Hematopoietic multipotent progenitor cell (in vitro differentiated cells): ENCODE results near the gene UBE2G2. TPM values are rescaled to one million over a fixed set of nuclear protein-coding genes. Genes with fewer than 3 reads are reported as not detected.

Experiments
- DNase-seq, 3 donors: peaks; one replicate each; pipeline ENCODE4 v3.0.0-alpha.2; 2011 to 2015; ENCODE audit warnings: low read depth in 2 of 3, low spot score in 2 of 3
- total RNA-seq: library from RNA; depleted of rRNA; stranded (reverse); fragments of >200 nt; gene quantifications from one replicate; pipeline ENCODE4 v1.2.3, GENCODE V29; 2012

The UBE2G2 gene
- total RNA-seq, 1 donor: 107 TPM

DNA sequence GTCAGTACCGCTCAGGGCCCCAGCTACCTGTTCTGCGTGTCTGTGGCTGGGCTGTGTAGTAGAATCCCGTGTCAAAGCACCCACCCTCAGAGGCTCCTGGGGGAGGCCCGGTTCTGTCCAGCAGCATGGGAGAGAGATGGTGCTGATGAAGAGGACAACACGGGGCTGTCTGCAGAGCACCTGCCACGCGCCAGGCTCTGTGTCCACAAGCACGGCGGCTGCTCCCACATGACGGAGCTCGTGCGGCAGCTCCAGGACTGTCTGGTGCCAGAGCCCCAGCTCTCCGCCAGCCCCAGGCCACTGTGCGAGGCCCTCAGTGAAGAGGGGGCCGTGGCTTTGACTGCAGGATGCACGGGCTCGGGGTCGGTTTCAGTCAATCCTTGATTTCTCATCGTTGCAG, 48.3 kb downstream of the UBE2G2 start:
- DNase-seq: no peak

DNA sequence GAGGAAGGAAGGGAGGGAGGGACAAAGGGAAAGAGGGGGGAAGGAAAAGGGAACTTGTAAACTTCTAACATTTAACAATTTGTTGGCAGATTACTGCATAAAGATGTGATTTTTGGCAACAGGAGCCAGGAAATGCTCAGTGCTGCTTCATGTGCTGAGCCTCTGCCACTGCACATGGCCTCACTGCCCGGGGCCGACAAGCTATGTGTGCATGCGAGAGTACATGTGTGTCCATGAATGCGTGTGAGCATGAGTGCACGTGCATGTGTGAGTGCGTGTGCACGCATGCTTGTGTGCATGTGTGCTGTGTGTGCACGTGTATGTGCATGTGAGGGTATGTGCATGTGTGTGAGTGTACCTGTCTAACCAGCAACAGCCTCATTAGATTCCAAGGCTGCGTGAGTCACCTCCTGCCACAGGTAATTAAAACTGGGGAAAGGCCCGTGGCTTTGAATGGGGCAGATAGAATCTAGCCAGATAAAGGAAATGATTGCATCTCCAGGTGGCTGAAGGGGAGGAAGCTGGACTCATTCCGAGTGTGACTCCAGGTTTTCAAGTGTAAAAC, 48.9 kb downstream of the UBE2G2 start:
- DNase-seq: no peak

DNA sequence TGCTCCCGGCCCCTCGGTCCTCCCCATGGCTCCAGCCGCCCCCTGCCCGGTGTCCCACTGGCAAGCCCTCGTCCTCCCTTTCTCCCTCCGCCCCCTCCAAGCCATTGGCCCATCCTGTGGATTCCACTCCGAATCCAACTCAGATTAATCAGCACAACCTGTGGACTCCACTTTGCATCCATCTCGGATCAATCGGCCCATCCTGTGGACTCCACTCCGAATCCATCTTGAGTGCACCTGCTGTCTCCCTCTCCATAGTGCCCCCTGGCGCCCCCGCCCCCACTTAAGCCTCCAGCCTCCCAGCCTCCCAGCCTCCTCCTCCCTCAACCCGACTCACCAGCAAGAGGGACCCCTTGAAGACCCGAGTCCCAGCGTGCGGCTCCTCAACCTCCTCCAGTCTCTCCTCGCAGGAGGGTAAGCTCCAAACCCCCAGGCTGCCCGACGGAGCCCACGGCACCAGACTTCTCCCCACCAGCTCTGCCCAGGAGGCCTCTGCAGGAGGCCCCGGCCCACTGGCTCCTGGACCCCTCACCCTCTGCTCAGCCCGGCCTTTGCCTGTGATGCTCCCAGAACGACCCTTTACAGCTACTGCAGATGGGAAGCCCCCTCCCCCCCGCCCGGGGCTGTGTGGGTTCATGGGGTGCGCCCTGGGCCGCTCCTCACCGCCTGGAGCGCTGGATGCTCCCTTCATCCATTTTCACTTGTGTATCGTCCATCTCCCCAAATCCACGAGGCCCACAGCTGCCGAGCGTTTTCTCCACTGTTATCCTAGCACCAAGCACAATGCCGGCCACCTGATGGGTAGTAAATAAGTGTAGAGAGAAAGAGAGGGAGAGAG, 49.6 kb downstream of the UBE2G2 start:
- DNase-seq: no peak

GRCh38 chr21:44751186-44751798, 50.3 kb downstream of the UBE2G2 start:
- no peak for DNase-seq

- DNase-seq: no peak
Observed at GRCh38 chr21:44750675-44751025, 51.0 kb downstream of the UBE2G2 start.

GRCh38 chr21:44749759-44750674, 51.6 kb downstream of the UBE2G2 start:
- no peak for DNase-seq

DNA sequence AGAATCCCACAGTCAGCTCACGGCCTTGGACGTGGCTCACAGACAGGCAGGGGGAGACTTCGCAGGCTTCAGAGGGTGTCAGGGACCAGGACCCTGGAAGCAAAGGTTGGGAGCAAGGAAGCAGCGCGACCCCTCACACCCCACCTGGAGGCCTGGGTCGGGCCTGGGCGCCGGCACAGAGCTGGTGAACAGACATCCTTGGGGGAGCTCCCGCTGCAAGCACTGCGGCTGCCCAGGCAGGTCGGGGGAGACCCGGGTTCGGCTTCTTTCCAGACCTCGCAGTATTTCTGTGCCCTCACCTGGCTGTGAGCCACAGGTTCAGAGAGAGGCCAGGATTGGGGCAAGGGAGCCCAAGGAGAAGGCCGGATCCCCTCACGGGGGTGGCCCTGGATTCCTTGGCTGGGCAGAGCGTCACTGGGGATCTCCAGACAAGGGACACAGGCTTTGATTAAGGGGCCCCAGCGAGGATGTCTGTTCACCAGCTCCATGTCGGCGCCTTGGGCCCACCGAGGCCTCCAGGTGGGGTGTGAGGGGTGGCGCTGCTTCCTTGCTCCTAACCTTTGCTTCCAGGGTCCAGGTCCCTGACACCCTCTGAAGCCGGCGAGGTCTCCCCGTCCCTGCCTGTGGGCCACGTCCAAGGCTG, 52.4 kb downstream of the UBE2G2 start:
- DNase-seq: no peak

DNA sequence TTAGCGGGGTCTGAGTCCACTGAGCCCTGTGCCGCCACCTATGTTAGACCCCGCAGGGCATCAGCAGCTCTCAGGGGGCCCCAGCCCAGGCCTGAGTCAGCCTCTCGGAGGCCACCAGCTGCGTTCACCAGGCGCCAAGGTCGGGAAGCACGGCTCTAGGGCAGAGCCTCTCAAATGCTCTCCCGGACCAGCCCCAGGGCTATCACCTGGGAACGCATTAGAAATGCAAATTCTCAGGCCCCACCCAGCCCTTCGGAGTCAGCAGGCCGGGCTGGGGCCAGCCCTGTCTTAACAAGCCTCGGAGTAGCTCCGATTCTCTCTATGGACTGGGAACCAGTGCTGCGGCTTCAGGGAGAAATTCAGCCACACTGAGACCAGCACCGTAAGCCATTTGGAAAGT, 53.0 kb downstream of the UBE2G2 start:
- no peak for DNase-seq

DNA sequence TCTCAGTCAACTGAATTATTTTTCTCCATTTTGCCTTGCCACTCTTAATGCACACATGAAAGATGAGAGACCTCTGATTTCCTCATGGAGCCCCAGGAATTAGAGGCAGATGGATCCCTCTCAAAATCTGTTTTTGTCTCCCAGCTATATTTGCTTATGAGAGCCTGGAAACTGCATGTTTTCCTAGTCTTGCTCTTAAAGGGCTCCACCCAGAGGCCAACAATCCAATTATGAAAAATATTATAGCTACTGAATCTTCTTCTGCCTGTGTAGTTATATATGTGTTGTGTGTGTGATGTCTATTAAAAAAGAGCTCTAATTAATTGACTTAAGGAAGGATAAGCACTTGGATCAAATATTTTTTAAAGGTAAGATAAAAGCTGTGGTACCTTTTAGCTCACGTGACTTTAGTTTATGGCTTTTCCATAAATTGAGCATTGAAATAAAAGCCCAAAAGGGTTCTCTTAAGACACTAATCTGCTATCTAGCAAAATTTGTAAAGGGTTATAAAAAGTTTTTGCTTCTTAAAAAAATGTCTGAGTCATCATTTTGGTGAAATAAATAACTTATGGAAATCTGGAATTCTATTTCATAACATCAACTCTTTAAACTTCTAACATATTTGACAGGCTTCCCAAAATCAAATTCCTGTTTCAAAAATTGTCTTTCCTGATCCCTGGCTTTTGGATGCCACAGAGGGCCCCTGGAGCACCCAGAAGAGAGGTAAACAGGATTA, 59.0 kb downstream of the UBE2G2 start:
- DNase-seq: no peak

- DNase-seq: no peak
Observed at GRCh38 chr21:44741921-44742320, 59.7 kb downstream of the UBE2G2 start.

DNA sequence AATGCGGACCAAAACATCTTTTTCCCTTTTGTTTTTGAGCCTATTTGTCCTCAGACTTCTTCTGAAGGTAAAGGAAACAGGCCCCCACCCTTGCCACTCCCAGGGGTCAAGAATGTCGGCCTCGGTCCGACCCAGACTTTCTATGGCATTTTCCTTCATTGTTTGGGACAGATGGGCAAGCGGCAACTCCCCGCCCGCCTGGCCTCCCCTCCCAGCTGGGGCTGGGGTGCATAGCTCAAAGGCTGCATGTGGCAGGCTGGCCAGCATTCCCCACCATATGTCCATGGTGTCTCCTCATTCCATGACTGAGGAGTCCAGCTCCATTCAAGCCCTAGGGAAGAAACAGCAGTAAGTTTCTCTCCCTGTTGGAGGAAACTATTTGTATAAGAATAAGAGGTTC, 60.9 kb downstream of the UBE2G2 start:
- no peak for DNase-seq

DNA sequence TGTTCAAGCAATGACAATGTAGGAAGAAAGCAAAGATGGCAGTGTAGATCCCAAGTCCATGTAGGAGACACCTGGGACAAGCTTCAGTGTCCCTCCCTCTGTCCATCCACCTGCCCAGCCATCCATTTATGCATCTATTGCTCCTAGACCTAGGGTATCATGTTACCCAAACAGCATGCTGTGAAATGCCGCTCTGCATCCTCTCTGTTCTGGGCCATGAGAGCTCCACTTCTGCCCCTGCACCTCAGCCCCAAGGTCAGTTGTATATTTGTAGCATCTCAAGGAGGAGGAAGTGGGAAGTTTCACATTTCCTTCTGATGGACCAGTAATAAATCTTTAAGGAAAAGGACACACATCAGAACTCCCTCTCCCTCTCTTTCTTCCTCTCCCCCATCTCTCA, 62.3 kb downstream of the UBE2G2 start:
- DNase-seq: no peak

- DNase-seq: no peak
Observed at GRCh38 chr21:44738621-44739020, 63.0 kb downstream of the UBE2G2 start.

- peak in 2 of 3 donors; percentile 22 to 46 for DNase-seq
Observed at GRCh38 chr21:44737706-44738354, 63.8 kb downstream of the UBE2G2 start.

DNA sequence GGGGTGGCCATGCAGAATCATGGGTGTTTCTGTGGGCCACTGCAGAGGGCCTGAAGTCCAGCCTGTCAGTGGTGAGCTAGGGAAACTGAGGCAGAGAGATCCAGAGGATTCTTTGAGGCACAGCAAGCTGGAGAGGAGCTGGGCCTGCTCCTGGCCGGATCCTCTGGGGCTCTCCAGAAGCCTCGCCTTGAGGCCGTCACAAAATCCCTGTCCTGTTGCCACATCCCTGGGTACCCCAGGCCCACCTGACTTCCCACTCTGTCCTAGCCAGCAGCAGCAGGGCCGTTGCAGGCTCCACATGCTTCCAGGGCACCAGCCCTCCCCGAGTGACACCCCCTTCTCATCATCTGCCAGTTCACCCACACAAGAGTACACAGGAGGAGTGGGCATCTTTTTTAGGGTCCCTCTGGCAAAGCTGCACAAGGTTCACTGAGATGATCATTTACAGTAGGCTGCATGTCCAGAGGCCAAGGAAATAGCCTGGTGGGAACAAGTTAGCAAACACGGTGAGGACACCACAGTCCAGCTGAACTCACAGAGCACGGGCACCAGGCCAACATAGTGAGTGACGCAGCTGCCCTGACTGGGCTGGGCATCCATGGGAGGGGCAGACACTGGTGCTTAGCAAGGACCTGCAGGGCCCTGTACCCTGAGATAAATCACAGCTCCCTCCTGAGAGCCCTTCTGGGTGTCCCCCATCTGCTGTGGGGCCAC, 65.2 kb downstream of the UBE2G2 start:
- DNase-seq: no peak

GRCh38 chr21:44735821-44736220, 65.8 kb downstream of the UBE2G2 start:
- no peak for DNase-seq

GRCh38 chr21:44734841-44735240, 66.8 kb downstream of the UBE2G2 start:
- DNase-seq: no peak

DNA sequence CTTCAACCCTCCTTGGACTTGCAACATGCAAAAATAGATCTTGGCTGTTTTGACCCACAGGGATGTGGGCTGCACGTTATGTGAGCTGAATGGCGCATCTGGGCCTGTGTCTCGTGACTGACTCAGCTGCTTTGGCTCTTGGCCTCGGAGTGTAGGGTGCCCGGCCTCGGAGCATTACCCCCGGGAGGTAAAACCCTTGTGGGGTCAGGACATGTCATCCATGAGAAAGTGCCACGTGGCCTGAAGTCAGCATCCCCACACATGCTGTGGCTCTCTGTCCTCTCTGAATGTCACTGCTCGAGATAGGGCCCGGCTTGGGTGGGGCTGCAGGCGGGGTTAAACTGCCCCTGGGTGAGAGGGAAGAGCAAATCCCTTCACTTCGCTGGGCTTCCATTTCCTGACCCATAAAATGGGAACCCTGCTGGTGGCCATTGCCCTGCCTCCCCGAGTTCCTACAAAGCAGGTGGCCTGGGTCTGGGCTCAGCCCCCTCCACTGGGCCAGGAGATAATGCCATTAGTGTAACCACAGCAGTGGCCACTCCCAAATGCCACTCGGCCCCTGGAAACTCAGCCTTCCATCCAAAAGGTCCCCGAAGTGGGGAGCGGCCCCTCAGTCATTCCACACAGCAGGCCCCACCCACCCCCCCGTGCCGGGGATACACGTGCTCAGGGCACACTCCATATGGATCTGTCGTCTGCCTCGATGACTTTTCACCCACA, 67.4 kb downstream of the UBE2G2 start:
- DNase-seq: no peak
